ENCODE results near the gene NRG2.

DNA sequence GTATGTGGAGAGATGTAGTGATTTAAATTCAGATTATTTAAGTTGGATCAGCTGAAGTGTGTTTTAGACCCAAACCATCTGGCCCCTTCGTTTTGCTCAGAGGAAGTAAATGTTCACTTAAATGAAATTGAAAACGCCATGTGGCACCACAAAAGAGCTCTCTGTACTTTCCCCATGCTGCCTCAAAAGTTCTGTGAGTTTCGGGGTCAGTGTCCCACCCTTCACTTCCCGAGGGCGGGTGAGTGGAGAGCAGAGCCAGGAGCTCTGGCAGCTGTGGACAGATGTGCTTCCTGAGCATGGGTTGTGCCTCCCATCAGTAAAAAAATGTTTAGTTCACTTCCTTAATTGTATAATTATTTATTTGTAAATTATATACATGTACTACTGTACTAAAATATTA, 199.1 kb downstream of the NRG2 start:
- TF ChIP-seq, protein P1, sequence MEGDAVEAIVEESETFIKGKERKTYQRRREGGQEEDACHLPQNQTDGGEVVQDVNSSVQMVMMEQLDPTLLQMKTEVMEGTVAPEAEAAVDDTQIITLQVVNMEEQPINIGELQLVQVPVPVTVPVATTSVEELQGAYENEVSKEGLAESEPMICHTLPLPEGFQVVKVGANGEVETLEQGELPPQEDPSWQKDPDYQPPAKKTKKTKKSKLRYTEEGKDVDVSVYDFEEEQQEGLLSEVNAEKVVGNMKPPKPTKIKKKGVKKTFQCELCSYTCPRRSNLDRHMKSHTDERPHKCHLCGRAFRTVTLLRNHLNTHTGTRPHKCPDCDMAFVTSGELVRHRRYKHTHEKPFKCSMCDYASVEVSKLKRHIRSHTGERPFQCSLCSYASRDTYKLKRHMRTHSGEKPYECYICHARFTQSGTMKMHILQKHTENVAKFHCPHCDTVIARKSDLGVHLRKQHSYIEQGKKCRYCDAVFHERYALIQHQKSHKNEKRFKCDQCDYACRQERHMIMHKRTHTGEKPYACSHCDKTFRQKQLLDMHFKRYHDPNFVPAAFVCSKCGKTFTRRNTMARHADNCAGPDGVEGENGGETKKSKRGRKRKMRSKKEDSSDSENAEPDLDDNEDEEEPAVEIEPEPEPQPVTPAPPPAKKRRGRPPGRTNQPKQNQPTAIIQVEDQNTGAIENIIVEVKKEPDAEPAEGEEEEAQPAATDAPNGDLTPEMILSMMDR (IDR thresholded peaks at IDR 0.05; ENCODE audit: extremely low read depth in 1 of 2, insufficient read depth in 1 of 2, low read depth in 1 of 2, low read length in 2 of 2), result no peak
- TF ChIP-seq EZH2 (IDR thresholded peaks at IDR 0.05; ENCODE audit: borderline replicate concordance, low read depth, low read length, severe bottlenecking), result no peak
- TF ChIP-seq POLR2AphosphoS5 (IDR thresholded peaks at IDR 0.05; ENCODE audit: insufficient read depth, low read depth, low read length), result no peak
- TF ChIP-seq, protein P2, sequence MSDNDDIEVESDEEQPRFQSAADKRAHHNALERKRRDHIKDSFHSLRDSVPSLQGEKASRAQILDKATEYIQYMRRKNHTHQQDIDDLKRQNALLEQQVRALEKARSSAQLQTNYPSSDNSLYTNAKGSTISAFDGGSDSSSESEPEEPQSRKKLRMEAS (IDR thresholded peaks at IDR 0.05; ENCODE audit: insufficient read depth, insufficient read length), result no peak
- TF ChIP-seq POLR2A (IDR thresholded peaks at IDR 0.05; ENCODE audit: low read depth, low read length), result no peak
- TF ChIP-seq MYC (IDR thresholded peaks at IDR 0.05; ENCODE audit: low read depth, low read length), result no peak

Data from endothelial cell of umbilical vein (primary cell).